ENCODE data around the gene CREG2. TPM values are rescaled to one million over a fixed set of nuclear protein-coding genes. Genes with fewer than 3 reads are reported as not detected.
"Not testable (repeated sequence)": the region's sequence is repeated elsewhere in the genome, so short reads cannot be mapped to it uniquely, and the experiment has no call there.

Gene CREG2
- polyA plus RNA-seq, 1 donor from 2014 or later = 1.2 TPM

DNA sequence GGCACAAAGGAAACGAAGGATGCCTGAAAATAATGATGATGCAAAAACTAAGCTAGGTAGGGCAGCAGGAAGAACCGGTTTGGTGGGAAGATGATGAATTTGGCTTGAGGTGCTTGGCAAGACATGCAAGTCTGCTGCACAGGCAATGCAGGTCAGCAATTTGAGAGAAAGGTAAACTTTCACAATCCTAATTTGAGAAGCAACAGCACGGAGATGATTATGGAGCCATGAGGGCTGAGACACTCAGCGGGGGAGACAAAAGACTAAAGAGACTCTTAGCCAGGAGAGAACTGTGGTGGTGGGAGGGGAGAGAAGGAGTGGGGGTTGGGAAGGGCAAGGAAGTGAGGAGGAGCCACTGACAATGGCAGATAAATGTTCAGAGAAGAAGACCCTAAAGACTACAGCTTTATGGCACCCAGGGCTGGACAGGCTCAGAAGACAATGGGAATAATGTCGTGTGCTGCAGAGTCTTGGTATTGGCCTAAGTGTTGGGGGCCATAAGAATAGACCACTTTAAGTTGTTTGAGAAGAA, 59.4 kb downstream of the CREG2 start:
- Histone ChIP-seq H3K4me3 (ENCODE audit: low read length) (no peak overlapping the region), H3K27me3 (ENCODE audit: insufficient read depth, low read depth, low read length) (no peaks in the 10 kb centered on the region), H3K9me2 (ENCODE audit: insufficient read depth, low read length) (no peaks in the 10 kb centered on the region), H3K4me2 (ENCODE audit: low read length) (no peak overlapping the region), H3K36me3 (ENCODE audit: insufficient read depth, low read length) (no peaks in the 10 kb centered on the region), H3F3A (ENCODE audit: insufficient read depth, low read length, poor library complexity, severe bottlenecking) (no peaks in the 10 kb centered on the region), H2AFZ (ENCODE audit: low read depth, low read length) (no peak overlapping the region), H3K27ac (ENCODE audit: low read length) (no peak overlapping the region), H3K9ac (ENCODE audit: low read length) (no peak overlapping the region), H3K9me3 (ENCODE audit: low read length) (no peaks in the 10 kb centered on the region), H3K79me2 (replicated peaks; ENCODE audit: insufficient read depth, low read length) (no peaks in the 10 kb centered on the region), H4K20me1 (ENCODE audit: insufficient read depth) (no peaks in the 10 kb centered on the region)
- TF ChIP-seq, protein P1, sequence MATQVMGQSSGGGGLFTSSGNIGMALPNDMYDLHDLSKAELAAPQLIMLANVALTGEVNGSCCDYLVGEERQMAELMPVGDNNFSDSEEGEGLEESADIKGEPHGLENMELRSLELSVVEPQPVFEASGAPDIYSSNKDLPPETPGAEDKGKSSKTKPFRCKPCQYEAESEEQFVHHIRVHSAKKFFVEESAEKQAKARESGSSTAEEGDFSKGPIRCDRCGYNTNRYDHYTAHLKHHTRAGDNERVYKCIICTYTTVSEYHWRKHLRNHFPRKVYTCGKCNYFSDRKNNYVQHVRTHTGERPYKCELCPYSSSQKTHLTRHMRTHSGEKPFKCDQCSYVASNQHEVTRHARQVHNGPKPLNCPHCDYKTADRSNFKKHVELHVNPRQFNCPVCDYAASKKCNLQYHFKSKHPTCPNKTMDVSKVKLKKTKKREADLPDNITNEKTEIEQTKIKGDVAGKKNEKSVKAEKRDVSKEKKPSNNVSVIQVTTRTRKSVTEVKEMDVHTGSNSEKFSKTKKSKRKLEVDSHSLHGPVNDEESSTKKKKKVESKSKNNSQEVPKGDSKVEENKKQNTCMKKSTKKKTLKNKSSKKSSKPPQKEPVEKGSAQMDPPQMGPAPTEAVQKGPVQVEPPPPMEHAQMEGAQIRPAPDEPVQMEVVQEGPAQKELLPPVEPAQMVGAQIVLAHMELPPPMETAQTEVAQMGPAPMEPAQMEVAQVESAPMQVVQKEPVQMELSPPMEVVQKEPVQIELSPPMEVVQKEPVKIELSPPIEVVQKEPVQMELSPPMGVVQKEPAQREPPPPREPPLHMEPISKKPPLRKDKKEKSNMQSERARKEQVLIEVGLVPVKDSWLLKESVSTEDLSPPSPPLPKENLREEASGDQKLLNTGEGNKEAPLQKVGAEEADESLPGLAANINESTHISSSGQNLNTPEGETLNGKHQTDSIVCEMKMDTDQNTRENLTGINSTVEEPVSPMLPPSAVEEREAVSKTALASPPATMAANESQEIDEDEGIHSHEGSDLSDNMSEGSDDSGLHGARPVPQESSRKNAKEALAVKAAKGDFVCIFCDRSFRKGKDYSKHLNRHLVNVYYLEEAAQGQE (IDR thresholded peaks at IDR 0.05; ENCODE audit: borderline replicate concordance) = no peak
- TF ChIP-seq RAD21 (conservative IDR thresholded peaks at IDR 0.05) = no peak
- TF ChIP-seq POLR2AphosphoS5 (IDR thresholded peaks at IDR 0.05) = no peak
- TF ChIP-seq EZH2 (IDR thresholded peaks at IDR 0.05; ENCODE audit: borderline replicate concordance, insufficient read depth, low read length, poor library complexity, severe bottlenecking) = no peak
- TF ChIP-seq EP300 (conservative IDR thresholded peaks at IDR 0.05; ENCODE audit: poor library complexity, severe bottlenecking) = no peak
- no peak for TF ChIP-seq SMC3 (conservative IDR thresholded peaks at IDR 0.05; ENCODE audit: poor library complexity)
- no peak for TF ChIP-seq MXI1 (conservative IDR thresholded peaks at IDR 0.05; ENCODE audit: poor library complexity, severe bottlenecking)
- no peak for TF ChIP-seq TAF1 (IDR thresholded peaks at IDR 0.05; ENCODE audit: low read depth)

DNA sequence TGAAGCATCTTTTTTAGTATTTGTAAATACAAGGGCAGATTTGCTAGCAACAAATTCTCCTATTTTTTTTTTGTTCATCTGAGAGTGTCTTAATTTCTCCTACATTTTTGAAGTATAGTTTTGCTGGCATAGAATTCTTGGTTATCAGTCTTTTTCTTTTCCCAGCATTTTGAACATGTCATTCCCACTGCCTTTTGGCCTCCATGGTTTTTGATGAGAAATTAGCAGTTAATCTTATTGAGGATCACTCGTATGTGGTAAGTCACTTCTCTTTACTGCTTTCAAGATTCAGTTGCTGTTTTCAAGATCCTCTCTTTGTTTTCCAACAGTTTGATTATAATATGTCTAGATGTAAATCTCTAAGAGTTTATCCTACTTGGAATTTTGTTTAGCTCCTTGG, 61.9 kb downstream of the CREG2 start:
- Histone ChIP-seq H3K4me3 (ENCODE audit: low read length) (no peak overlapping the region), H3K27ac (ENCODE audit: low read length) (no peak overlapping the region), H2AFZ (ENCODE audit: low read depth, low read length) (no peak overlapping the region), H4K20me1 (ENCODE audit: insufficient read depth) (no peaks in the 10 kb centered on the region), H3K9me2 (ENCODE audit: insufficient read depth, low read length) (no peaks in the 10 kb centered on the region), H3K27me3 (ENCODE audit: insufficient read depth, low read depth, low read length) (no peaks in the 10 kb centered on the region), H3K4me2 (ENCODE audit: low read length) (no peak overlapping the region), H3K9ac (ENCODE audit: low read length) (no peak overlapping the region), H3F3A (ENCODE audit: insufficient read depth, low read length, poor library complexity, severe bottlenecking) (no peaks in the 10 kb centered on the region), H3K36me3 (ENCODE audit: insufficient read depth, low read length) (no peaks in the 10 kb centered on the region), H3K79me2 (replicated peaks; ENCODE audit: insufficient read depth, low read length) (no peaks in the 10 kb centered on the region), H3K9me3 (ENCODE audit: low read length) (no peaks in the 10 kb centered on the region)
- TF ChIP-seq TAF1 (IDR thresholded peaks at IDR 0.05; ENCODE audit: low read depth) = no peak

DNA sequence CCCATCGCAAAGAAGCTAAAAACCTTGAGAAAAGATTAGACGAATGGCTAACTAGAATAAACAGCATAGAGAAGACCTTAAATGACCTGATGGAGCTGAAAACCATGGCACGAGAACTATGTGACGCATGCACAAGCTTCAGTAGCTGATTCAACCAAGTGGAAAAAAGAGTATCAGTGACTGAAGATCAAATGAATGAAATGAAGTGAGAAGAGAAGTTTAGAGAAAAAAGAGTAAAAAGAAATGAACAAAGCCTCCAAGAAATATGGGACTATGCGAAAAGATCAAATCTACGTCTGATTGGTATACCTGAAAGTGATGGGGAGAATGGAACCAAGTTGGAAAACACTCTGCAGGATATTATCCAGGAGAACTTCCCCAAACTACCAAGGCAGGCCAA, 70.7 kb downstream of the CREG2 start:
- not testable (repeated sequence) for H3K9me2 ChIP-seq (ENCODE audit: insufficient read depth, low read length); H3F3A ChIP-seq (ENCODE audit: insufficient read depth, low read length, poor library complexity, severe bottlenecking); H3K9me3 ChIP-seq (ENCODE audit: low read length); H3K27me3 ChIP-seq (ENCODE audit: insufficient read depth, low read depth, low read length); H4K20me1 ChIP-seq (ENCODE audit: insufficient read depth); H3K4me3 ChIP-seq (ENCODE audit: low read length); H3K36me3 ChIP-seq (ENCODE audit: insufficient read depth, low read length); H3K4me2 ChIP-seq (ENCODE audit: low read length); H3K9ac ChIP-seq (ENCODE audit: low read length); H2AFZ ChIP-seq (ENCODE audit: low read depth, low read length); H3K27ac ChIP-seq (ENCODE audit: low read length); H3K79me2 ChIP-seq (replicated peaks; ENCODE audit: insufficient read depth, low read length)

Data from neural cell (in vitro differentiated cells).